Loucy (cell line): Measurements from ENCODE around the gene FYN.

Experiments used
- H2AFZ ChIP-seq: fragments of 200-600 bp; sonication (generic); 2 replicates; pipeline ENCODE4 v1.6.0; 2016; ENCODE audit warnings: antibody characterized with exemption, mild to moderate bottlenecking, low read length, moderate library complexity
- H3F3A ChIP-seq: fragments of 200-600 bp; 2 replicates; pipeline ENCODE4 v1.6.0; 2016; ENCODE audit warnings: antibody characterized with exemption, low read depth, mild to moderate bottlenecking
- H3K27me3 ChIP-seq: fragments of 200-600 bp; sonication (generic); 2 replicates; pipeline ENCODE4 v1.6.1; 2014; ENCODE audit warnings: low read length, mild to moderate bottlenecking; ENCODE audit not compliant: insufficient read depth, poor library complexity, severe bottlenecking
- H3K36me3 ChIP-seq: fragments of 200-600 bp; sonication (generic); 2 replicates; pipeline ENCODE4 v1.6.1; 2016; ENCODE audit warnings: low read length; ENCODE audit not compliant: insufficient read depth
- H3K4me1 ChIP-seq: fragments of 200-600 bp; sonication (generic); 2 replicates; pipeline ENCODE4 v1.5.1; 2014; ENCODE audit warnings: low read length, mild to moderate bottlenecking; ENCODE audit not compliant: insufficient read depth, poor library complexity, severe bottlenecking
- H3K4me2 ChIP-seq: fragments of 200-600 bp; sonication (generic); 2 replicates; pipeline ENCODE4 v1.6.0; 2014; ENCODE audit warnings: antibody characterized with exemption, low read length, low read depth, mild to moderate bottlenecking; ENCODE audit not compliant: poor library complexity, severe bottlenecking
- H3K4me3 ChIP-seq: fragments of 200-600 bp; sonication (generic); 2 replicates; pipeline ENCODE4 v1.5.1; 2014; ENCODE audit warnings: low read length, mild to moderate bottlenecking, mixed read lengths; ENCODE audit not compliant: poor library complexity, severe bottlenecking
- H3K79me2 ChIP-seq: fragments of 200-600 bp; sonication (generic); 2 replicates; pipeline ENCODE4 v1.6.1; 2014; ENCODE audit warnings: low read length; ENCODE audit not compliant: insufficient read depth
- H3K9ac ChIP-seq: fragments of 200-600 bp; sonication (generic); 2 replicates; pipeline ENCODE4 v1.6.0; 2014; ENCODE audit warnings: mild to moderate bottlenecking, low read depth, low read length, moderate library complexity; ENCODE audit not compliant: poor library complexity, severe bottlenecking
- H3K9me2 ChIP-seq: fragments of 200-600 bp; sonication (generic); replicated peaks from 2 replicates; pipeline ENCODE4 v1.6.1; 2016; ENCODE audit warnings: low read depth, low read length, mixed read lengths
- H3K9me3 ChIP-seq: fragments of 200-600 bp; sonication (generic); 2 replicates; pipeline ENCODE4 v1.6.1; 2014; ENCODE audit warnings: mild to moderate bottlenecking, antibody characterized with exemption, low read length, low read depth; ENCODE audit not compliant: insufficient read depth
- H4K20me1 ChIP-seq: fragments of 200-600 bp; sonication (generic); 2 replicates; pipeline ENCODE4 v1.6.0; 2014; ENCODE audit warnings: antibody characterized with exemption, low read length, mild to moderate bottlenecking; ENCODE audit not compliant: insufficient read depth, poor library complexity, severe bottlenecking
- EZH2phosphoT487 ChIP-seq: fragments of 200-600 bp; IDR thresholded peaks from 2 replicates; pipeline ENCODE4 v1.6.1; 2018; ENCODE audit warnings: antibody characterized with exemption, mild to moderate bottlenecking, moderate library complexity, borderline replicate concordance
- TF ChIP-seq, protein P1 (sequence below): fragments of 200-600 bp; sonication (generic); conservative IDR thresholded peaks from 2 replicates; pipeline ENCODE4 v1.5.1; 2014; ENCODE audit warnings: mild to moderate bottlenecking, antibody characterized with exemption, low read length

Gene FYN

DNA sequence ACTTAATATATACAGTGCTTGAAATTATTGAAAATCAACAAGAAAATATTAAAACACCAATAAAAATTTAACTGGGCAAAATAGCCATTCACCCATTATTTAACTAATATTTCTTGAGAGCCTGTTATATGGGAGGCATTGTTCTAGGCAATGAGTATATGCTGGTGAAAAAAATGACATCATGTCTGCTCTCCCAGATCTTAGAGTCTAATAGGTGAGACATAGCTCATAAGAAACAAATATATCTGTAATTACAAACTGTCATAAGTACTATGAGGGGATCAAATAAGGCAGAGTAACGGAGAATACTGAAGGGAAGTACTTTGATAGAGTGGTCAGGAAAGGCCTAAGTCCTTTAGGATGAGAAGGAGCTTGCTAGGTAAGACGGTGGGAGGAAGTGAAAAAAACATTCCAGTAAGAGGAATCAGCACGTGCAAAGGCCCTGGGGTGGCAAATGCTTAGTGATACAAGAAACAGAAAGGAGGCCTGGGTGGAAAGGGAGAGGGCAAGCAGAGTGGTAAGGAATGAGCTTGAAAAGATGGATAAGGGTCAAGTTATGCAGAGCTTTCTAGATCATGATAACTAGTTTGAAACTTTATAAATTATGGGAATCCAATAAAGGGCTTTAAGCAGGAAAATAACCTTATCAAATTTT, 12.2 kb upstream of the FYN start:
- Histone ChIP-seq H3K79me2 (no peaks in the 10 kb centered on the region), H4K20me1 (no peaks in the 10 kb centered on the region), H3F3A (no peaks in the 10 kb centered on the region), H2AFZ (no peak overlapping the region), H3K4me1 (no peaks in the 10 kb centered on the region), H3K4me3 (no peak overlapping the region), H3K9ac (no peak overlapping the region), H3K27me3 (no peaks in the 10 kb centered on the region), H3K4me2 (no peak overlapping the region), H3K9me2 (no peaks in the 10 kb centered on the region), H3K9me3 (no peaks in the 10 kb centered on the region), H3K36me3 (no peaks in the 10 kb centered on the region)
- no peak for TF ChIP-seq EZH2phosphoT487
- TF ChIP-seq, protein P1, sequence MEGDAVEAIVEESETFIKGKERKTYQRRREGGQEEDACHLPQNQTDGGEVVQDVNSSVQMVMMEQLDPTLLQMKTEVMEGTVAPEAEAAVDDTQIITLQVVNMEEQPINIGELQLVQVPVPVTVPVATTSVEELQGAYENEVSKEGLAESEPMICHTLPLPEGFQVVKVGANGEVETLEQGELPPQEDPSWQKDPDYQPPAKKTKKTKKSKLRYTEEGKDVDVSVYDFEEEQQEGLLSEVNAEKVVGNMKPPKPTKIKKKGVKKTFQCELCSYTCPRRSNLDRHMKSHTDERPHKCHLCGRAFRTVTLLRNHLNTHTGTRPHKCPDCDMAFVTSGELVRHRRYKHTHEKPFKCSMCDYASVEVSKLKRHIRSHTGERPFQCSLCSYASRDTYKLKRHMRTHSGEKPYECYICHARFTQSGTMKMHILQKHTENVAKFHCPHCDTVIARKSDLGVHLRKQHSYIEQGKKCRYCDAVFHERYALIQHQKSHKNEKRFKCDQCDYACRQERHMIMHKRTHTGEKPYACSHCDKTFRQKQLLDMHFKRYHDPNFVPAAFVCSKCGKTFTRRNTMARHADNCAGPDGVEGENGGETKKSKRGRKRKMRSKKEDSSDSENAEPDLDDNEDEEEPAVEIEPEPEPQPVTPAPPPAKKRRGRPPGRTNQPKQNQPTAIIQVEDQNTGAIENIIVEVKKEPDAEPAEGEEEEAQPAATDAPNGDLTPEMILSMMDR, result no peak

DNA sequence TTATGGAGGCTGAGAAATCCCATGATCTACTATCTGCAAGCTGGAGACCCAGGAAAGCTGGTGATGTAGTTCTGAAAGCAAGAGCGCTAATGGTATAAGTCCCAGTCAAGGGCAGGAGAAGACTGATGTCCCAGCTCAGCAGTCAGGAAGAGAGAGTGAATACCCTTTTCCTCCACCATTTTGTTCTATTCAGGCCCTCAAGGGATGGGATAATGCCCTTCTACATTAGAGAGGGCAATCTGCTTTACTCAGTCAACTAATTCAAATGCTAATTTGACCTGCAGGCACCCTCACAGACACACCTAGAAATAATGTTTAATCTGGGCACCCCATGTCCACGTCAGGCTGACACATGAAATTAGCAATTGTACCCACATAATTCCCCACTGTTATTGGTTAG, 10.8 kb upstream of the FYN start:
- Histone ChIP-seq H3K36me3 (no peaks in the 10 kb centered on the region), H3K9me2 (no peaks in the 10 kb centered on the region), H3K79me2 (no peaks in the 10 kb centered on the region), H3K9ac (no peak overlapping the region), H3K9me3 (no peaks in the 10 kb centered on the region), H2AFZ (no peak overlapping the region), H3K4me1 (no peaks in the 10 kb centered on the region), H3K4me2 (no peak overlapping the region), H3K27me3 (no peaks in the 10 kb centered on the region), H3F3A (no peaks in the 10 kb centered on the region), H4K20me1 (no peaks in the 10 kb centered on the region), H3K4me3 (no peak overlapping the region)
- TF ChIP-seq, protein P1, result no peak
- no peak for TF ChIP-seq EZH2phosphoT487

DNA sequence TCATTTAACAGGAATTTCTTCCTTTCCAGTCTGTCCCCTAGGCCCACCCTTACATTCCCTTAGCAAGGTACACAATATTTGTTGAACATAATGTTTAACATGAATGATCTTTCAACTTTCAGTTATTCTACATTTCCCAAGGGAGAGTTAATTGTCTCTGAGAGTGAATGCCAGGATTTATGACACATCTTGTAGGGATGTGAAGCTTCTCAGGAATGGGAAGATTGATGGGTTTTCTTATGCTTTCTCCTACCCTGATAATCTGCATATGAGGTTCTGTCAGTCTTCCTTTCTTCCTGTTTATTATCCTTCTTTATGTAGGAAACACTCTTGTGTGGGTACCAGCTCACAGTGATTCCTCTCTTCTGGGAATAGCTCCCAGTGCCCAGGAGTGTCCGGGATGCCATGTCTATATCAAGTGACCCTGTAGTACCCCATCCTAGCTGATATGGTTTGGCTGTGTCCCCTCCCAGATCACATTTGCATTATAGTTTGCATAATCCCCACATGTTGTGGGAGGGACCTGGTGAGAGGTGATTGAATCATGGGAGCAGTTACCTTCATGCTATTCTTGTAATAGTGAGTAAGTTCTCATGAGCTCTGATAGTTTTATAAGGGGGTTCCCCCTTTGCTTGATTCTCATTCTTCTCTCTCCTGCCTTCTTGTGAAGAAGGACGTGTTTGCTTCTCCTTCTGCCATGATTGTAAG, 7.1 kb upstream of the FYN start:
- Histone ChIP-seq H3F3A (no peaks in the 10 kb centered on the region), H4K20me1 (no peaks in the 10 kb centered on the region), H3K9me2 (no peaks in the 10 kb centered on the region), H3K4me3 (no peak overlapping the region), H3K4me2 (no peak overlapping the region), H3K9me3 (no peaks in the 10 kb centered on the region), H3K4me1 (no peaks in the 10 kb centered on the region), H3K27me3 (no peaks in the 10 kb centered on the region), H2AFZ (no peak overlapping the region), H3K79me2 (no peaks in the 10 kb centered on the region), H3K36me3 (no peaks in the 10 kb centered on the region), H3K9ac (no peak overlapping the region)
- TF ChIP-seq, protein P1, result no peak
- no peak for TF ChIP-seq EZH2phosphoT487
